ENCODE data around the gene GPC6.
A peak's percentile ranks its signal among the peaks of the same experiment; 100 is the strongest.
"Not testable (repeated sequence)": the region's sequence is repeated elsewhere in the genome, so short reads cannot be mapped to it uniquely, and the experiment has no call there.

Gene GPC6

DNA sequence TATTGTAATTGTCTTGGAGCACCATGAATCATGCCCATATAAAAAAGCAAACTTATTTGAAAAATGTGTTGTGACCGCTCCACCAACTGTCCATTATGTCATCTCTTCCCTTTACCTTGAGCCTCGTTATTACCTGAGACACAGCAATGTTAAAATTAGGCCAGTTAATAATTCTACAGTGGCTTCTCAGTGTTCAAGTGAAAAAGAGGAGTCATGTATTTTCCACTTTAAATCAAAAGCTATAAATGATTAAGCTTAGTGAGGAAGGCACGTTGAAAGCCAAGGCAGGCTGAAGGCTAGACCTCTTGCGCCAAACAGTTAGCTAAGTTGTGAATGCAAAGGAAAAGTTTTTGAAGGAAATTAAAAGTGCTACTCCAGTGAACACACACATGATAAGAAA, 210.5 kb downstream of the GPC6 start:
- no peak for DNase-seq (ENCODE audit: low read depth)

DNA sequence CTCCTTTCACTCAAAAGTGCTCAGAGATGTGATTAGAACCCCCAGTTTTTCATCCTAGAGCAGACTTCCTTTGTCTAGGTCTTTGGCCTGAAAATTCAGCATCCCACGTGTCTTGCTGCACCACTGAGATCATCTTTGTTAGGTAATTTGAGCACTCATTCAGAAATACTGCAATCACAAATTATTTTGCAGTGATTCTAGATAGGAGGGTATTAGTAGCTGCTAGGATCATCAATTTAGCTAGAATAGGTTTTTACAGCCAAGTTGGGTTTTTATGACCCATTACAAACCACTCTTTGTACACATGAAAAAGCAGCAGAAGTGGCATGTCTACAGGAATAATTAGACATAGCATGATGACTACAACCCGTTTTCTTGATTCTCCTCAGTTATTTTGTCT, 219.6 kb downstream of the GPC6 start:
- DNase-seq (ENCODE audit: low read depth): no peak

DNA sequence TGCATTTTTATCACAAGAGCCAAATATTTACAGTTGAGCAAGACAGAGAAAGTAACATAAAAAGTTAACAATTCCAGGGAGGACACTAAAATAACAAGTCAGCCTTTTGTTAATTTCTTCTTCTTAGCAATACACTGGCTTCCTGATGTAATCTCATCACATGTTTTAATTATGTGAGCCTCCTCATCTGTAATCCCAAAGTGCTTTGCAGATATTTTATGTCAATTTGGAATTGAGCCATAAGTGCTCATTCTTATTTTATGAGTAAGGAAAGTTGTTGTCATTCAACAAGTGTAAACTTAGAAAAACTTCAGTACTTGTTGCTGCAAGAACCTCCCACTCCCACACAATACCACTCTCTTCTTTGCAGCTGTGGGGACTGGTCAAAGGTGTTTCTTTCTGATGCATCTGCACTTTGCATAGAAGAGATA, 223.6 kb downstream of the GPC6 start:
- no peak for DNase-seq (ENCODE audit: low read depth)

DNA sequence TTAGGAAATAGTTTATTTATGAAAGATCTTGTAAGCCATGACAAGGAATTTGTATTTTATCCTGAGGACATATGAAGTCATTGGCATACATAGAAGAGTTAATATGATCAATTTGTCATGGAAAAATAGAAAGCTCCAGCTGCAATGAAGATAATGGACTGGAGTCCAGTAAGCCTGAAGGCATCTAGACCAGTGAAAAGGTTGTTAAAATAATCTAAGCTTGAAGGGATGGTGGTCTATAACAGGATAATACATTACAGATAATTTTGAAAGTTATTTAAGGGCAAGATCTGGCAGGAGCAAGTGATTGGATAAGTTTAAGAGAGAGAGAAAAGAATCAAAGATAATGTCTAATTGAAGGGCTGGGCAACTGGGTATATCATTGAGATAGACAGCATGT, 224.2 kb downstream of the GPC6 start:
- no peak for DNase-seq (ENCODE audit: low read depth)

DNA sequence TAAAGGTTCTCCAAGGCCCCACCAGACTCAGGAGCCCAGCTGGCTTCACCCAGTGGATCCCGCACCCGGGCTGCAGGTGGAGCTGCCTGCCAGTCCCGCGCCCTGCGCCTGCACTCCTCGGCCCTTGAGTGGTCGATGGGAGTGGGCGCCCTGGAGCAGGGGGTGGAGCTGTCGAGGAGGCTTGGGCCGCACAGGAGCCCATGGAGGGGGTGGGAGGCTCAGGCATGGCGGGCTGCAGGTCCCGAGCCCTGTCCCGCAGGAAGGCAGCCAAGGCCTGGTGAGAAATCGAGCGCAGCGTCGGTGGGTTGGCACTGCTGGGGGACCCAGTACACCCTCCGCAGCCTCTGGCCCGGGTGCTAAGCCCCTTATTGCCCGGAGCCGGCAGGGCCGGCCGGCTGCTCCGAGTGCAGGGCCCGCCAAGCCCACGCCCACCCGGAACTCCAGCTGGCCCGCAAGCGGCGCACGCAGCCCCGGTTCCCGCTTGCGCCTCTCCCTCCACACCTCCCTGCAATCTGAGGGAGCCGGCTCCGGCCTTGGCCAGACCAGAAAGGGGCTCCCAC, 228.1 kb downstream of the GPC6 start:
- DNase-seq (ENCODE audit: low read depth): not testable (repeated sequence)

DNA sequence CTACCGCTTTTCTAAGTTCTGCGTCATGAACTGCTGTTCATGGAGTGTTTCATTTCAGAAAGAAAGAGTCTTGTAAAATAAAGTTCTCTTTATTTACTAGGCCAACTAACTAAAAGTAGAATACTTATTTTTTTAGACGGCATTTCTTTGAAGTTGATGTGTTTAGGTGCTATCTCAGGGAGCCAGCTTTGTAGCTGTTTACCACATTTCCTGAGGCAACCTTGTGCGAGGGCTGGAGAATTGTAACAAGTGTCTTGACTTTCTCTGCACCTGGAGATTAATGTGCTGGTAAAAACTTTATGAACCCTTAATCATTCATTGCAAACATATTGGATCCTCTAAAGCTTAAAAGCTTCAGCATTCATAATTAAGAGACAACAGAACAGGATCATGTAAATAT, 229.3 kb downstream of the GPC6 start:
- no peak for DNase-seq (ENCODE audit: low read depth)

DNA sequence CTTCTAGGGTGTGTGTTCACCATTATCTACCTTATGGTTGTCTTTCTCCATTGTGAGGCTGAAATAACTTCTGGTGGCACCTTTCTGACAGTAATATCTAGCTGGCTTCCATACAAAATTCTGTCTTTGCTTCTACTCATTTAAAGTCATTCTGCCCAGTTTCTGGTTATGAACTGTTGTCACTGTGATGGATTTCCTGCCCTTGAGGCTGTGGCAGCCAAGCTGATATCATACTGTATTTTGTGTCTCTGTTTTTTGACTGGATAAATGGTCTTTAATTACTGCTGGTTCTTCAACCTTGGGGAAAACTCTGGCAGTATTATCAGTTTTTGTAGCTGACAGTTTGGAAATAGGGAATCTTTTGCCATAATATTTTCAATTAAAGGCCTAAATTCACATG, 233.4 kb downstream of the GPC6 start:
- DNase-seq (ENCODE audit: low read depth): no peak

DNA sequence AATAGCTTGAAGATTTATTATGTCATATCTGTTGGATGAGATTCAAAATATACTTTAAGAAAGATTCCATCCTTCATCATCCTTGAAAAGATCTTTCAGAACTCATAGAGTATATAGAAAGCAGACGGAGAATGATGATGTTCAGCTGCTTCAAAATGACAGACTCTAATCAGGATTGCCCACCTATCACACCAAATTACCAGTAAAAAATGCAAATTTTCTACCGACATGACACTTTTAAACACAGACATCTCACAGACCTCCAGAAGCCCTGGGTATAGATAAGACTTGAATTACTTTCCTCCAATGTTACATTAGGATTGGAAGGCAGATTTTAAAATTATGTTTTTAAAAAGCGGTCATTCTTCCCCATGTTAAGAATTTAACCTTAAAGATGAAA, 235.5 kb downstream of the GPC6 start:
- DNase-seq (ENCODE audit: low read depth): no peak

DNA sequence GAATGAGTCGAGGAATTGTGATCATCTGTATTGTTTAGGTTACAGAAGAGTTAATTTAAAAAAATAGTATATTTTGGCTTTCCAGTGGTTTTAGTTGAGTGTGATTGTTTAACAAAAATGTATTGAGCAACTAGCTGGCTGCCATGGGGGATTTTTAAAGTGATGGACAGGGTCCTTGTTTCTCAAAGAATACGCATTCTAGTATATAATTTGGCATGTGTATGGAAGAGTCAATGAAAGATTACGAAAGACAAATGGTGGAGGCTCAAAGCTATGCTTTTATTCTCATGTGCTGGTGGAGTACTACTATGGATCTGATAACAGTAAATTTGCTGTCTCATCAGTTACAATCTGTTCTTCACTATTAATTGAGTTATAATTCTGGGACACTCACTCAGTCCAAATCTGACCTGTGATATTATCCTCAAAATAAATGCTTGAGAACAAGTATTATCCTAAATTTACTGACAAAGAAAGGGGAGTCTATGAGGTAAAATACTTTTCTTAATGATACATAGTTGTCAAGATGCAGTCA, 240.0 kb downstream of the GPC6 start:
- no peak for DNase-seq (ENCODE audit: low read depth)

DNA sequence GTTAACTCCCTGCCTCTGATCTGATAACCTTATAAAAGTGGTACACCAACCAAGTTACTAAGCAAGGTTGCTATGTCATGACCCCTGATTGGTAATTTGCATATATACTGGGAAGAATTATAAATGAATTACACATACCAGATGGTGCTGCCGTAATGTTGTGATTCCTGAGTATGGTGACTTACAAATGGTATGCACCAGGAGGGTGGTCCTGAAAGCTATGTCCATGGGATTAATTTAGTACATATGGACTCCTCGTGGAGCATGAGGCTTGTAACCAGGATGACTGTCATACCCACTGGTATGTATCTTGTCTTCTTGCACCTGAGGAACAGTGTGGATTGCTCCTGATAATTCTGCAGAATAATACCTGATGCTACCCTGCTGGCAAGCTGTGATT, 240.6 kb downstream of the GPC6 start:
- DNase-seq (ENCODE audit: low read depth): no peak

DNA sequence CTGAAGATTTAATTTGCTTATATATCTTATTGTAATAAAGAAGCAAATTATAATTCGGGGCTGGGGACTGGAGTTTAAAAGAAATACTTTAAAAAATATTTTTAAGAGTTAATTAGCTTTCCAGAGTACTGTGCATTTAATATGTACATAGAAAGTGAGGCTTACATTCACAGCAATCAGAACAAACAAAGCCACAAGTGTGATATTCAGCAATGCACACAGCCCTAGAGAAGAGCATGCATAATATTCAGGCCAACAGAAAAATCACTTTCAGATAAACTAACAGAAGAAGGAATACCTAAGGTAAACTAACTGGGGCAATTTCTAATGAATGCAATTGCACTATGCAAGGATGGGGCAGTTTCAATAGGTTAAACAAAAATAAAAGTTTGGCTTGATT, 241.8 kb downstream of the GPC6 start:
- no peak for DNase-seq (ENCODE audit: low read depth)

DNA sequence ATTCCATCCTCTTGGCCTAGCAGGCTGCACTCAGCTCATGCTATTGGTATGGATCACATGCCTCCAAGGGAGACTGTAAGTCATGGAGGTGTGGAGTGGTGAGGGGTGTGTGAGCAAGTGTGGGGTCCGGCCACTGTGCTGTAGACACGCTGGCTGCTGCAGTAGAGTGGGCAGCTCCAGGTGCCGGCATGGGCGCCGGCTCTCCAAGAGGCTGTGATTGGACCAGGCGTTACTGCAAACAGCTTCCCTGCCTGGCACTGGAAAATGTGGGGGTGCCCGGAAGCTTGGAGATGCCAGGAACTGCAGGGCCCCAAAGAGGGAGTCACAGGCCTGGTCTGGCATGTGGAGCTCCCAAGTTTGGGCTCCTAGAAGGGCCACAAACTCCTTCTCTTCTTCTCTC, 245.7 kb downstream of the GPC6 start:
- DNase-seq (ENCODE audit: low read depth): no peak

DNA sequence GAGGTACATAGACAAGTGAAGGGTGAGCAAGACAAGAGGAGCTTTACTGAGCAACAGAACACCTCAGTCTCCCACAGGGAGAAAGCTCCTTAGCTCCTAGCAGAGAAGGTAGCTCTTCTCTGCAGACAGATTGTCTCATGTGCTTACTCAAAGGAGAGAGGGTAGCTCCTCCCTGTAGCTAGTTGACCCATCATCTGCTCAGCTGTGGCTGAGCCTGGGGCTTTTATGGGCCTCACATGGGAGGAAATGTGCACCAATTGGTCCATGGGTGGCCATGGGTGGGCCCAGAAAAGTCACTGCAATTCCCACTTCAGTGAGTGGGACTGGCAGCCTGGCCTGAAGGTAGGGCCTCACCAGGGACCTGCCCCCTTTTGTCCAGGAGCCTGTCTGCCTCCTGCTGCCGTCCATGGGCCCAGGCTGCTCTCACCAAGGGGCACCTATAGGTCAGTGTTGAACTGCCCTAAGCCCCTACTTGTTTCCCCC, 246.2 kb downstream of the GPC6 start:
- no peak for DNase-seq (ENCODE audit: low read depth)

DNA sequence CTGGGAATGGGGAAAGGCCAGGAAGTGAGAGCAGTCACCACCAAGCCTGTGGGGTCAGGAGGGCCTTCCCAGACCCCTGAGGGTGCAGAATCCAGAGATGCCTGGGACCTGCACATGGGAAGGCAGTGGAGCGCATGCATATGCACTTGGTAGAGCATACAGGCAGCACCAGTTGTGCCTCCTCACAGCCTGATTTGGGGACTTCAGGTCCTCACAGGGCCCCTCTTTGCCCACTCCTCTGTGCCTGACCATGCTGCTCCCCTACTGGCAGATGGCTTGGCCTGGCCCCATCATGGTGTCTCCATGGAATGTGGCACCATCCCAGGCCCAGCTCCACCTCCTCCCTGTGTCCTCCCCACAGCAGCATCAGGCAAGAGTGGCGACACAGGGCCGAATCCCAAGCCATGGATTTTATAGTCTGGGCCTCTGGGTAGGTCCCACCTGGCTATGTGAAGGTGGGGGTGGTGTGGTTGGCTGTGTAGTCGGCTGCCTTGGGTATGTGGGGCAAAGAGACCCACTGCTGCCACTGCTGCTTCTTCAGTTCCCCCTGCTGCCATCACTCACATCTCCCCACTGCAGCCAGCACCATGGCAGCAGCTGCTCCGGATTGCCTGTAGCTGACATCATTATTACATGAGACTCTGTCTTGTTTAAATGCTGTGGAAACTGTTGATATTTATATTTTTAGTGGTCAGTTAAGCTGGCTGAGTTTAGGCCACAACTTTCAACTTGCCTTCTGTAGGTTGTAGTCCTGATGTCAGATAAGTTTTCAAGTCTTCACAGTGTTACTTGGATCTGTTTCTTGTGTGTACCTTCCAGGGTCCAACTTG, 247.0 kb downstream of the GPC6 start:
- no peak for DNase-seq (ENCODE audit: low read depth)

DNA sequence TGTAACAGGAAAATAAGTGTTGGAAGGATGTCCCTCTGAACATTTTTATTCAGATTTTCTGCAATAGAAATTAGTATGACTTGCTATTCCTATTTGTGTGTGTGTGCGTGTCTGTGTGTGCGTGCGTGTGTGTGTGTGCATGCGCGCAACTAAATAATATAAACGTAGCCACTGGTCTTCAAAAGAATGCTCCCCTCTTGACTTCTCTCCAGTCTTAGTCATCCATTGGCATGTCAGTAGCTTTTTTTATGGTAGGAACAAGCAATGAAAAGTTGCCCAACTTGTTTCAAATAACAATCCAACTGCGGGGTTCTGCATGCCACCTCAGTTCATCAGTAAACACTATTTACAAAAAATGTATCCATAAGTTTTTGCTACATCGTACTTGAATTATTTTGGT, 249.6 kb downstream of the GPC6 start:
- peak; percentile 41 for DNase-seq (ENCODE audit: low read depth)

DNA sequence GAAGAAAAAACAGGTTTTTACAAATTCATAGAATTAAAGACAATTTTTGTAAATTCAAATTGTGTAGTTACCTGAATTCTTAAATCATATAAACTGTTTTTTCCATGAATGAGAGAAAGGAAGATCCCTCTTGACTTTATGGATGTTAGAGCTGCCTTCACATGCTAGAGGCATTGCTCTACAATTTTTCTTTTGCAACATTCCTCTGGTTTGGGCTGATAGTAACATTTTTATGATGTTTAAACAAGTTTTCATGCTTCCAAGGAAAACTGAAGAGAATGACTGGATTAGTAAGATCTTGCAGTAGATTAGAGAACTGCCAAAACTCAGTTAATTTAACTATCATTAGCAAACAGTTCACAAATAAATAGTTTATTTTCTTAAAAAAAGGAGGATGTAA, 250.6 kb downstream of the GPC6 start:
- no peak for DNase-seq (ENCODE audit: low read depth)

DNA sequence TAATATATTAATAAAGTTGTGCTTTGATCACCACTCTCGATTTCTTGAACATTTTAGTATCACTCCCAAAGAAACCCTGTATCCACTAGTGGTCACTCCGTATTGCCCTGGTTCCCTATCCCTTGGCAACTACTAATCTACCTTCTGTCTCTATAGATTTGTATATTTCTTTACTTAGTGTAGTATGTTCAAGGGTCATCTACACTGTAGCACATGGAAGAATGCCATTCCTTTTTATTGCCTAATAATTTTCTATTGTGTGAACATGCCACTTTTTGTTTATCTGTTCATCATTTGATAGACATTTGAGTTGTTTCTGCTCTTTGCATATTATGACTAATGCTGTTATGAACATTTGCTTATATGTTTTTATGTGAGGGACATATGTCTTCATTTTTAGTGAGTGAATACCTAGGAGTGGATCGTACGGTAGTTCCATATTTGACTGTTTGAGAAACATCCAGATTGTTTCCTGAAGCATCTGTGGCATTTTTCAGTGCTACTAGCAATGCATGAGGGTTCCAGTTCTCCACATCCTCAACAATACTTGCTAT, 254.0 kb downstream of the GPC6 start:
- no peak for DNase-seq (ENCODE audit: low read depth)

DNA sequence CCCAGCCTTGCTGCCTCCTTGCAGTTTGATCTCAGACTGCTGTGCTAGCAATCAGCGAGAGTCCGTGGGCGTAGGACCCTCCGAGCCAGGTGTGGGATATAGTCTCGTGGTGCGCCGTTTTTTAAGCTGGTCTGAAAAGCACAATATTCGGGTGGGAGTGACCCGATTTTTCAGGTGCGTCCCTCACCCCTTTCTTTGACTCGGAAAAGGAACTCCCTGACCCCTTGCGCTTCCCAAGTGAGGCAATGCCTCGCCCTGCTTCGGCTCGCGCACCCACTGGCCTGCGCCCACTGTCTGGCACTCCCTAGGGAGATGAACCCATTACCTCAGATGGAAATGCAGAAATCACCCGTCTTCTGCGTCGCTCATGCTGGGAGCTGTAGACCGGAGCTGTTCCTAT, 269.5 kb downstream of the GPC6 start:
- DNase-seq (ENCODE audit: low read depth): not testable (repeated sequence)

DNA sequence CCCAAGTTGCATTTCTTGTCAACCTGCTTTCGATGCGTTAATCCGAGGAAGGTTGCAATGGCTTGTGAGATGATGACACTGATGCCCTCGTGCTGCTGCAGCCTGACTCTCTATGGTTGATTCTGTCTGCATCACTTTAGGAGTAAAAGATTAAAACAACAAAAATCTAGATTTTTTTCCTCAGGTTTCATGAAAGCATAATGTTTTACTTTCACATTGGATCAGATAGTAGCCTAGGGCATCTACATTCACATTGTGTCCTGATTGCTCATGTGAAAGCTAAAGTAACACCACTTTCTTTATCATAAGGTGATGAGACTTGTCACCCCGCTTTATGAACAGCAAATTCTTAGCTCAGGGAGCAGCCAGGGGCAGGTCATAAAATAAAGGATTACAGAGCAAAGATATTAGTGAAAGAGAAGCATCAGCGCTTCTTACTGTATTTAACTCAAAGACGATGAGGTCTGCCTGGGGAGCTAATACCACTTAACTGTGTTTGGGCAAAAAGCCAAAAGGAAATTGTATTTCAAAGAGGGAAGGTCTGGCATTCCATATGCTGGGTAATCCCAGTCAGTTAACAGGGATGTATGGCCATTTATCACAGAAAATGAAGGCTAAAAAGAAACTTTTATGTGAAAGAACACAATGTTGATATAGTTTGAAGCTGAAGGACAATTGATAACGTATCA, 270.5 kb downstream of the GPC6 start:
- DNase-seq (ENCODE audit: low read depth): no peak

DNA sequence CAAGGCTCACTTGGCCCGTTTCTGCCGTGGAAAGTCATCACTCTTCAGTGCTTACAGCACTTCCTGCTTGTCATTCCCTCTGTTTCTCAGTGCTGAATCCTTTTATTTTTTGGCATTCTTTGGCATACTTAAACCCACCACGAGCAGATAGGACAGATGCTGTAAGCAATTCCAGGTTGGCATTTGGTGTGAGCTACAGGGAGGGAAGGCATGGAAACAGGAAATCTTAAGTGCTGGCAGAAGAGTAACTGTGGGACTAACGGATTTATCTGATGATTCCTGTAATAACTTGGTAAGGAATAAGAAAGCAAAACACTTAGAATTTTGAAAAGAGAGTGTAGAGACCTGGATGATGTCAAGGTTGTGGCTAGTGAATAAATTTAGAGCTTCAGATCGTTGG, 273.4 kb downstream of the GPC6 start:
- no peak for DNase-seq (ENCODE audit: low read depth)

DNA sequence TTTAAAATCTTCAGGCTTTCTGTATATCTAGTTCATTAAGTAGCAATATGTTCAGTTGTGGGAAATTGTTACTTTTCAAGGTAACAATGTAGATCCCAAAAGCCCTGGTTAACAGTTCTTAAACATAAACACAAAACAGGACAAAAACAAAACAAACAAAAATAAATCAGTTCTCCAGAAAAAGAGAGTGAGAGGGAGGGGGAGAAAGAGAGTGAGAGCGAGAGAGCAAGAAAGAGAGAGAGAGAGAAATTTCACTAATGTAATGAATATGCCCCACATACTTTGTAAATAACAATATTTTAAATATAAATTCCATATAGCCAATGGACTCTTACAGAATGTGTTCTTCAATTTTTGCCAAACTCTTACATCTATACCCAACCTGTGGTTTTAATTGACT, 275.5 kb downstream of the GPC6 start:
- DNase-seq (ENCODE audit: low read depth): no peak

DNA sequence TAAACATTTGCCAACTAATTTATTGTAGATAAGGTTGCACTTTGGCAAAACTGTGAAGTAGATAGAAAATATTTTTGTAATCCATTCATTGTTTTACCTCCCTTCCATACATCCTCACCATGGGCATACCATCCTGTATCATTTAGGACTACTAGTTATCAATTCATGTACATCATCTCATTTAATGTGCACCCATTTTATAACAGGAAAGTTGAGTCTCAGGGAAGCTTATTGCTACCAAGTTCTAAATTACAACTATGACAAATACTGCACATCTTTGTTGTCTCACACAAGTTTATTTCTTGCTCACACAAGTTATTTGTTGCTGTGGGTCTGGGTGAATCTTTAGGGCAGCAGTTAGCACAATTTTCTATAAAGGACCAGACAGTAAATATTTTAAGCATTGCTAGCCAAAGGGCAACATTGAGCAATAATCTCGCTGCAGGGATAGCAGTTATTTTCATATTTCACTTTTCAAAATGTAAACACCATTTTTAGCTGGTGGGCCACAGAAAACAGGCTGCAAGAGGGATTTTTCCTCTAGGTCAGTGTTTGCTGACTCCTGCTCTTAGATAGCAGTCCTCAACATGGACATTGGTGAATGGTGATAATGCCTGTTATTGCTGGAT, 276.5 kb downstream of the GPC6 start:
- no peak for DNase-seq (ENCODE audit: low read depth)
